GM12878 (cell line): Measurements from ENCODE around the gene FBLN7. TPM values are rescaled to one million over a fixed set of nuclear protein-coding genes. Genes with fewer than 3 reads are reported as not detected.
"Not testable (repeated sequence)": the region's sequence is repeated elsewhere in the genome, so short reads cannot be mapped to it uniquely, and the experiment has no call there.

ENCODE experiments used
- ATAC-seq: fragments of 200-7000 bp; cut with Tn5 transposase; 3 replicates; pipeline ENCODE4 v1.9.1; 2020; ENCODE audit warnings: mild to moderate bottlenecking, moderate library complexity
- BruUV-seq: library from RNA; stranded (reverse); fragments of 400-500 nt; replicated peaks from 2 replicates; lab custom pipeline; 2021; lab: Mats Ljungman, UMichigan
- CTCF ChIA-PET: fragments of 300-600 bp; sonication (Branson Sonifier 250); formaldehyde crosslinking; extraction: SDS; loops from one replicate; lab custom pipeline; 2021; ENCODE audit warnings: inconsistent platforms; lab: Yijun Ruan, JAX
- POLR2A ChIA-PET: fragments of 350-600 bp; formaldehyde crosslinking; extraction: SDS; loops from one replicate; lab custom pipeline; 2021; ENCODE audit warnings: inconsistent platforms; lab: Charles Lee
- RAD21 ChIA-PET: fragments of 300-600 bp; sonication (Branson Sonifier 250); formaldehyde crosslinking; loops from one replicate; lab custom pipeline; 2023; ENCODE audit warnings: antibody characterized with exemption; ENCODE audit not compliant: unreplicated experiment; lab: Charles Lee
- SMC1A ChIA-PET: fragments of 300-600 bp; sonication (Branson Sonifier 250); formaldehyde crosslinking; loops from one replicate; lab custom pipeline; 2023; ENCODE audit not compliant: unreplicated experiment, uncharacterized antibody; lab: Charles Lee
- DNase-seq: peaks from one replicate; pipeline ENCODE4 v3.0.0-alpha.2; 2011; ENCODE audit warnings: low read depth, low spot score
- FAIRE-seq: peaks from 3 replicates; lab custom pipeline; 2011; peaks lifted over from hg19 to GRCh38; lab: Jason Lieb, UNC
- H2AFZ ChIP-seq: 2 replicates; pipeline ENCODE4 v1.6.0; 2011; ENCODE audit warnings: low read depth, low read length, control low read depth; ENCODE audit not compliant: control insufficient read depth
- H3K27ac ChIP-seq: 2 replicates; pipeline ENCODE4 v1.5.1; 2011; ENCODE audit warnings: control low read depth; ENCODE audit not compliant: control insufficient read depth, insufficient read depth
- H3K27me3 ChIP-seq, 2 experiments: replicated peaks in 1 of 2; 2 replicates each; pipeline versions ENCODE4 v1.6.0 to v1.6.1; 2011; ENCODE audit warnings: low read length in 1 of 2; ENCODE audit not compliant: control insufficient read depth in 2 of 2, insufficient read depth in 2 of 2
- H3K36me3 ChIP-seq, 2 experiments: 2 replicates each; pipeline ENCODE4 v1.5.1; 2011; ENCODE audit warnings: low read length in 1 of 2; ENCODE audit not compliant: control insufficient read depth in 2 of 2, insufficient read depth in 2 of 2
- H3K4me1 ChIP-seq: 2 replicates; pipeline ENCODE4 v1.6.1; 2011; ENCODE audit warnings: mild to moderate bottlenecking, low read length, moderate library complexity, mixed read lengths; ENCODE audit not compliant: control insufficient read depth, insufficient read depth
- H3K4me2 ChIP-seq: 2 replicates; pipeline ENCODE4 v1.6.0; 2011; ENCODE audit warnings: control low read depth; ENCODE audit not compliant: control insufficient read depth, insufficient read depth
- H3K4me3 ChIP-seq: fragments of 200-600 bp; sonication (generic); 2 replicates; pipeline ENCODE4 v1.5.1; 2016
- H3K79me2 ChIP-seq: 2 replicates; pipeline ENCODE4 v1.6.0; 2011; ENCODE audit warnings: low read length; ENCODE audit not compliant: control insufficient read depth, insufficient read depth
- H3K9ac ChIP-seq: 2 replicates; pipeline ENCODE4 v1.8.0; 2011; ENCODE audit warnings: low read length, control low read depth, mixed read lengths; ENCODE audit not compliant: control insufficient read depth, insufficient read depth
- H3K9me3 ChIP-seq: replicated peaks from 3 replicates; pipeline ENCODE4 v1.5.1; 2011; ENCODE audit warnings: mild to moderate bottlenecking, low read length; ENCODE audit not compliant: control insufficient read depth, insufficient read depth
- H4K20me1 ChIP-seq: 2 replicates; pipeline ENCODE4 v1.6.0; 2011; ENCODE audit not compliant: control insufficient read depth, insufficient read depth
- ASH2L ChIP-seq: fragments of 300-600, 200-600 bp; sonication (generic); IDR thresholded peaks from 2 replicates; pipeline ENCODE4 v1.6.1; 2017; ENCODE audit warnings: low read depth, mild to moderate bottlenecking, borderline replicate concordance
- RAD21 ChIP-seq: IDR thresholded peaks from 2 replicates; pipeline ENCODE4 v1.6.1; 2011; ENCODE audit warnings: mild to moderate bottlenecking, low read depth, low read length, moderate library complexity; ENCODE audit not compliant: insufficient read depth
- RB1 ChIP-seq: fragments of 450-650 bp; formaldehyde crosslinking; IDR thresholded peaks from 2 replicates; pipeline ENCODE4 v1.6.1; 2017; ENCODE audit warnings: mild to moderate bottlenecking, borderline replicate concordance
- SP1 ChIP-seq: IDR thresholded peaks from one replicate; pipeline ENCODE4 v1.6.1; 2011; ENCODE audit warnings: low read depth, low read length
- ZNF207 ChIP-seq: fragments of 450-650 bp; IDR thresholded peaks from 2 replicates; pipeline ENCODE4 v1.6.1; 2014; ENCODE audit warnings: antibody characterized with exemption, mild to moderate bottlenecking, borderline replicate concordance
- ZNF384 ChIP-seq: IDR thresholded peaks from 2 replicates; pipeline ENCODE4 v1.6.1; 2012; ENCODE audit warnings: low read depth, mild to moderate bottlenecking, low read length, improper control_type of control experiment, borderline replicate concordance
- WGBS: methylation state at CpG from one replicate; pipeline ENCODE4 v1.1.6; 2016; ENCODE audit warnings: low lambda C conversion rate; ENCODE audit not compliant: insufficient replicate concordance, insufficient coverage; ENCODE audit errors: missing lambda C conversion rate; 5-methylcytosine and 5-hydroxymethylcytosine counted together
- in situ Hi-C: fragments of 300-500 bp; cut with MboI; formaldehyde crosslinking; loops from 9 replicates; pipeline ENCODE4 v1.14.3; 2018; ENCODE audit warnings: mixed read lengths
- intact Hi-C: fragments of 100-400 bp; cut with micrococcal nuclease; formaldehyde crosslinking; loops from one replicate; pipeline ENCODE4 v1.14.2; 2022; ENCODE audit not compliant: unreplicated experiment
- polyA plus RNA-seq, 11 experiments: library from polyadenylated mRNA; depleted of rRNA in 4 of 11; unstranded in 6 of 11; stranded (reverse) in 5 of 11; fragments of >200 nt; fragmentation: Nextera tagmentation in 4 of 11; fragmentation: Illumina TruSeq in 1 of 11; extraction: Ambion mirVana in 4 of 11; extraction: Trizol in 1 of 11; gene quantifications; 1 replicate in 1 of 11; 2 replicates in 10 of 11; pipeline versions ENCODE4 v1.2.1 to v1.2.3, GENCODE V29; 2011 to 2016; ENCODE audit warnings: inconsistent platforms in 2 of 11, missing spikeins in 2 of 11, low read depth in 1 of 11
- total RNA-seq, 4 experiments: library from RNA; depleted of rRNA in 3 of 4; stranded (reverse); fragments of >200 nt in 3 of 4; fragmentation: Illumina TruSeq in 1 of 4; extraction: Trizol in 1 of 4; gene quantifications; 2 replicates each; pipeline versions ENCODE4 v1.2.1 to v1.2.3, GENCODE V29; 2013 to 2021
- TF ChIP-seq, protein P1 (sequence below): IDR thresholded peaks from 2 replicates; pipeline ENCODE4 v1.6.1; 2012; ENCODE audit warnings: mild to moderate bottlenecking, low read depth, low read length

FBLN7 gene
- total and polyA plus RNA-seq, 10 of the 15 experiments (the other 5 are each of a cell fraction or from before 2014, with no cell fraction given): 0.01 to 0.10 (median 0.01) TPM; not detected in 7

DNA sequence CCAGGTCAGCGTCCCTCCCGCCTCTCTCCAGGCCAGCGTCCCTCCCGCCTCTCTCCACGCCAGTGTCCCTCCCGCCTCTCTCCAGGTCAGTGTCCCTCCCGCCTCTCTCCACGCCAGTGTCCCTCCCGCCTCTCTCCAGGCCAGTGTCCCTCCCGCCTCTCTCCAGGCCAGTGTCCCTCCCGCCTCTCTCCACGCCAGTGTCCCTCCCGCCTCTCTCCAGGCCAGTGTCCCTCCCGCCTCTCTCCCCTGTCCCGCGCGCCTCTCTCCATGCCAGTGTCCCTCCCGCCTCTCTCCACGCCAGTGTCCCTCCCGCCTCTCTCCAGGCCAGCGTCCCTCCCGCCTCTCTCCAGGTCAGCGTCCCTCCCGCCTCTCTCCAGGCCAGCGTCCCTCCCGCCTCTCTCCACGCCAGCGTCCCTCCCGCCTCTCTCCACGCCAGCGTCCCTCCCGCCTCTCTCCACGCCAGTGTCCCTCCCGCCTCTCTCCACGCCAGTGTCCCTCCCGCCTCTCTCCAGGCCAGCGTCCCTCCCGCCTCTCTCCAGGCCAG is 1.5 kb downstream of the FBLN7 start:
- H2AFZ ChIP-seq, BruUV-seq, H3K79me2 ChIP-seq, FAIRE-seq, H3K4me1 ChIP-seq, H3K27me3 ChIP-seq, intact Hi-C loops, H3K9me3 ChIP-seq, H3K36me3 ChIP-seq, POLR2A ChIA-PET, H3K4me3 ChIP-seq, H3K27ac ChIP-seq, in situ Hi-C loops, SMC1A ChIA-PET, CTCF ChIA-PET, H4K20me1 ChIP-seq, ATAC-seq, H3K9ac ChIP-seq, H3K4me2 ChIP-seq, DNase-seq, RAD21 ChIA-PET: not testable (repeated sequence)
- 75% methylated on average over 13 of the region's 38 CpGs for WGBS

- no peak for DNase-seq
- ChIA-PET SMC1A (no interaction called here), RAD21 (no interaction called here), CTCF (no interaction called here), POLR2A (no interaction called here)
- no peak for ATAC-seq
- Histone ChIP-seq H3K9me3 (no peaks in the 10 kb centered on the region), H3K4me2 (no peak overlapping the region), H3K4me1 (no peaks in the 10 kb centered on the region), H3K9ac (no peak overlapping the region), H3K27ac (no peak overlapping the region), H3K27me3 (peaks cover 1 to 8% of the 10 kb centered on the region in 2 experiments; a peak in 2 of 4 replicates), H3K36me3 (no peaks in the 10 kb centered on the region), H3K79me2 (no peaks in the 10 kb centered on the region), H4K20me1 (no peaks in the 10 kb centered on the region), H3K4me3 (no peak overlapping the region), H2AFZ (no peak overlapping the region)
- in situ Hi-C loops (no loop called here), intact Hi-C loops (no loop called here)
- BruUV-seq: no TSS peak
- WGBS: 79% methylated on average over 24 of the region's 30 CpGs
- TF ChIP-seq ZNF384: no peak
- no peak for TF ChIP-seq ZNF207
- no peak for TF ChIP-seq RAD21
- TF ChIP-seq, protein P1, sequence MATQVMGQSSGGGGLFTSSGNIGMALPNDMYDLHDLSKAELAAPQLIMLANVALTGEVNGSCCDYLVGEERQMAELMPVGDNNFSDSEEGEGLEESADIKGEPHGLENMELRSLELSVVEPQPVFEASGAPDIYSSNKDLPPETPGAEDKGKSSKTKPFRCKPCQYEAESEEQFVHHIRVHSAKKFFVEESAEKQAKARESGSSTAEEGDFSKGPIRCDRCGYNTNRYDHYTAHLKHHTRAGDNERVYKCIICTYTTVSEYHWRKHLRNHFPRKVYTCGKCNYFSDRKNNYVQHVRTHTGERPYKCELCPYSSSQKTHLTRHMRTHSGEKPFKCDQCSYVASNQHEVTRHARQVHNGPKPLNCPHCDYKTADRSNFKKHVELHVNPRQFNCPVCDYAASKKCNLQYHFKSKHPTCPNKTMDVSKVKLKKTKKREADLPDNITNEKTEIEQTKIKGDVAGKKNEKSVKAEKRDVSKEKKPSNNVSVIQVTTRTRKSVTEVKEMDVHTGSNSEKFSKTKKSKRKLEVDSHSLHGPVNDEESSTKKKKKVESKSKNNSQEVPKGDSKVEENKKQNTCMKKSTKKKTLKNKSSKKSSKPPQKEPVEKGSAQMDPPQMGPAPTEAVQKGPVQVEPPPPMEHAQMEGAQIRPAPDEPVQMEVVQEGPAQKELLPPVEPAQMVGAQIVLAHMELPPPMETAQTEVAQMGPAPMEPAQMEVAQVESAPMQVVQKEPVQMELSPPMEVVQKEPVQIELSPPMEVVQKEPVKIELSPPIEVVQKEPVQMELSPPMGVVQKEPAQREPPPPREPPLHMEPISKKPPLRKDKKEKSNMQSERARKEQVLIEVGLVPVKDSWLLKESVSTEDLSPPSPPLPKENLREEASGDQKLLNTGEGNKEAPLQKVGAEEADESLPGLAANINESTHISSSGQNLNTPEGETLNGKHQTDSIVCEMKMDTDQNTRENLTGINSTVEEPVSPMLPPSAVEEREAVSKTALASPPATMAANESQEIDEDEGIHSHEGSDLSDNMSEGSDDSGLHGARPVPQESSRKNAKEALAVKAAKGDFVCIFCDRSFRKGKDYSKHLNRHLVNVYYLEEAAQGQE: no peak
- no peak for TF ChIP-seq RB1
- TF ChIP-seq ASH2L: no peak
- no peak for TF ChIP-seq SP1
- no peak for FAIRE-seq
Measured at GRCh38 chr2:112140205-112140802, 2.1 kb downstream of the FBLN7 start.
